Panc1 (cell line): ENCODE measurements around the gene MED13L. TPM values are rescaled to one million over a fixed set of nuclear protein-coding genes. Genes with fewer than 3 reads are reported as not detected.

ENCODE experiments used
- ATAC-seq: fragments of 200-7000 bp; cut with Tn5 transposase; 2 replicates; pipeline ENCODE4 v1.9.1; 2020; ENCODE audit warnings: mild to moderate bottlenecking, moderate library complexity
- BruUV-seq: library from RNA; stranded (reverse); fragments of 400-500 nt; replicated peaks from 2 replicates; lab custom pipeline; 2021; lab: Mats Ljungman, UMichigan
- CTCF ChIA-PET: fragments of 300-600 bp; sonication (Branson Sonifier 250); formaldehyde crosslinking; loops from one replicate; lab custom pipeline; 2022; ENCODE audit warnings: antibody characterized with exemption; lab: Charles Lee
- POLR2A ChIA-PET: fragments of 300-600 bp; sonication (Branson Sonifier 250); formaldehyde crosslinking; loops from one replicate; lab custom pipeline; 2022; ENCODE audit warnings: antibody characterized with exemption; lab: Charles Lee
- DNase-seq: peaks from one replicate; pipeline ENCODE4 v3.0.0-alpha.2; 2010; ENCODE audit warnings: low read depth, low spot score
- H3K27ac ChIP-seq: 2 replicates; pipeline ENCODE4 v1.5.1; 2011; ENCODE audit warnings: mild to moderate bottlenecking, low read length, inconsistent platforms
- H3K27me3 ChIP-seq: fragments of 200-500 bp; sonication (Bioruptor generic); 2 replicates; pipeline ENCODE4 v1.6.0; 2014; ENCODE audit warnings: low read length, inconsistent platforms; ENCODE audit not compliant: control insufficient read depth, insufficient read depth
- H3K36me3 ChIP-seq: fragments of 200-500 bp; sonication (Bioruptor generic); 2 replicates; pipeline ENCODE4 v1.5.1; 2014; ENCODE audit warnings: inconsistent platforms, mild to moderate bottlenecking, low read length, moderate library complexity; ENCODE audit not compliant: control insufficient read depth, insufficient read depth
- H3K4me1 ChIP-seq: 2 replicates; pipeline ENCODE4 v1.5.1; 2011; ENCODE audit warnings: inconsistent platforms, mild to moderate bottlenecking, low read length, moderate library complexity; ENCODE audit not compliant: control insufficient read depth, insufficient read depth
- H3K4me3 ChIP-seq, 2 experiments: 2 replicates each; pipeline ENCODE4 v1.5.1; 2011 to 2012; ENCODE audit warnings: low read depth in 2 of 2, low read length in 2 of 2, mild to moderate bottlenecking in 2 of 2, inconsistent platforms in 1 of 2, moderate library complexity in 1 of 2
- H3K9me3 ChIP-seq: fragments of 200-500 bp; sonication (Bioruptor generic); 2 replicates; pipeline ENCODE4 v1.5.1; 2014; ENCODE audit warnings: low read depth, mild to moderate bottlenecking, inconsistent platforms, low read length, moderate library complexity; ENCODE audit not compliant: control insufficient read depth, insufficient read depth
- POLR2AphosphoS5 ChIP-seq: IDR thresholded peaks from 2 replicates; pipeline ENCODE4 v1.6.1; 2012; ENCODE audit warnings: mild to moderate bottlenecking, low read depth, low read length, moderate library complexity
- SIN3A ChIP-seq: IDR thresholded peaks from 2 replicates; pipeline ENCODE4 v1.6.1; 2012; ENCODE audit warnings: low read depth, mild to moderate bottlenecking, low read length, moderate library complexity, borderline replicate concordance; ENCODE audit not compliant: insufficient read depth
- TCF7L2 ChIP-seq: IDR thresholded peaks from 2 replicates; pipeline ENCODE4 v1.6.1; 2011; ENCODE audit warnings: mild to moderate bottlenecking, low read depth, low read length, inconsistent platforms
- in situ Hi-C: cut with HindIII; loops from 2 replicates; pipeline ENCODE4 v1.10.0; 2016; ENCODE audit warnings: low sequenced_read_pairs, low pct_unique_long_range_greater_than_20kb
- intact Hi-C: fragments of 100-400 bp; cut with micrococcal nuclease; formaldehyde crosslinking; loops from one replicate; pipeline ENCODE4 v1.10.0; 2022; ENCODE audit not compliant: unreplicated experiment
- total RNA-seq: library from RNA; stranded (reverse); gene quantifications from one replicate; pipeline ENCODE4 v1.2.1, GENCODE V29; 2021; ENCODE audit not compliant: unreplicated experiment
- TF ChIP-seq, protein P1 (sequence below), 2 experiments: IDR thresholded peaks; 2 replicates each; pipeline ENCODE4 v1.6.1; 2011 to 2012; ENCODE audit warnings: low read depth in 2 of 2, control low read depth in 1 of 2, low read length in 1 of 2, mild to moderate bottlenecking in 1 of 2, moderate library complexity in 1 of 2; ENCODE audit not compliant: insufficient read depth in 1 of 2
- TF ChIP-seq, protein P2 (sequence below): fragments of 450-650 bp; IDR thresholded peaks from 2 replicates; pipeline ENCODE4 v1.5.1; 2017; ENCODE audit warnings: mild to moderate bottlenecking

MED13L gene
- total RNA-seq, 1 experiment from 2014 or later: 170 TPM

DNA sequence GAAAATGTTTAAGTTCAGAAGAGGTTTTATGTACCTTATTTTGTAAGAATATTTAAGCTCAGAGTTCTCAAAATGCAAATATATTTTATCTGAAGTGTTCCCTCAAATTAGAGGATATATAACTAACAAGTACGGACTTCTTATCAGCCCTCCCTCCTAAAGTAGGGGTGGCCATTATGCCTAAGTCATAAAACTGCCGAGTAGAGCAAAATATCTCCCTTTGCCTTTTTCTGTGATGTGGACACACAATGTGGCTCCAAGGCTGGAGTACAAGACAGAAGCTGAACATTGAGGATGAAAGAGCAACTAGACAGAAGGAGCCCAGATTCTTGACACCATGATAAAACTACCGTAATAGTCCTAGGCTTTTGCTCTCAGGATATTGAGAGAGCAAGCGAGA lies 120.9 kb downstream of the MED13L start:
- no peak overlapping the region for H3K4me3 ChIP-seq
- peaks cover 71% of the 10 kb centered on the region for H3K4me1 ChIP-seq
- H3K36me3 ChIP-seq: no peaks in the 10 kb centered on the region
- ChIA-PET CTCF (no interaction called here), POLR2A (no interaction called here)
- H3K9me3 ChIP-seq: no peaks in the 10 kb centered on the region
- no peak overlapping the region for H3K27ac ChIP-seq
- ATAC-seq (no peak), DNase-seq (no peak)
- in situ Hi-C loops: no loop called here
- no TSS peak for BruUV-seq
- TF ChIP-seq, protein P1, sequence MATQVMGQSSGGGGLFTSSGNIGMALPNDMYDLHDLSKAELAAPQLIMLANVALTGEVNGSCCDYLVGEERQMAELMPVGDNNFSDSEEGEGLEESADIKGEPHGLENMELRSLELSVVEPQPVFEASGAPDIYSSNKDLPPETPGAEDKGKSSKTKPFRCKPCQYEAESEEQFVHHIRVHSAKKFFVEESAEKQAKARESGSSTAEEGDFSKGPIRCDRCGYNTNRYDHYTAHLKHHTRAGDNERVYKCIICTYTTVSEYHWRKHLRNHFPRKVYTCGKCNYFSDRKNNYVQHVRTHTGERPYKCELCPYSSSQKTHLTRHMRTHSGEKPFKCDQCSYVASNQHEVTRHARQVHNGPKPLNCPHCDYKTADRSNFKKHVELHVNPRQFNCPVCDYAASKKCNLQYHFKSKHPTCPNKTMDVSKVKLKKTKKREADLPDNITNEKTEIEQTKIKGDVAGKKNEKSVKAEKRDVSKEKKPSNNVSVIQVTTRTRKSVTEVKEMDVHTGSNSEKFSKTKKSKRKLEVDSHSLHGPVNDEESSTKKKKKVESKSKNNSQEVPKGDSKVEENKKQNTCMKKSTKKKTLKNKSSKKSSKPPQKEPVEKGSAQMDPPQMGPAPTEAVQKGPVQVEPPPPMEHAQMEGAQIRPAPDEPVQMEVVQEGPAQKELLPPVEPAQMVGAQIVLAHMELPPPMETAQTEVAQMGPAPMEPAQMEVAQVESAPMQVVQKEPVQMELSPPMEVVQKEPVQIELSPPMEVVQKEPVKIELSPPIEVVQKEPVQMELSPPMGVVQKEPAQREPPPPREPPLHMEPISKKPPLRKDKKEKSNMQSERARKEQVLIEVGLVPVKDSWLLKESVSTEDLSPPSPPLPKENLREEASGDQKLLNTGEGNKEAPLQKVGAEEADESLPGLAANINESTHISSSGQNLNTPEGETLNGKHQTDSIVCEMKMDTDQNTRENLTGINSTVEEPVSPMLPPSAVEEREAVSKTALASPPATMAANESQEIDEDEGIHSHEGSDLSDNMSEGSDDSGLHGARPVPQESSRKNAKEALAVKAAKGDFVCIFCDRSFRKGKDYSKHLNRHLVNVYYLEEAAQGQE (IDR thresholded peaks at IDR 0.05; ENCODE audit: insufficient read depth in 1 of 2, low read depth in 2 of 2, low read length in 1 of 2): no peak
- no peak for TF ChIP-seq POLR2AphosphoS5
- TF ChIP-seq, protein P2, sequence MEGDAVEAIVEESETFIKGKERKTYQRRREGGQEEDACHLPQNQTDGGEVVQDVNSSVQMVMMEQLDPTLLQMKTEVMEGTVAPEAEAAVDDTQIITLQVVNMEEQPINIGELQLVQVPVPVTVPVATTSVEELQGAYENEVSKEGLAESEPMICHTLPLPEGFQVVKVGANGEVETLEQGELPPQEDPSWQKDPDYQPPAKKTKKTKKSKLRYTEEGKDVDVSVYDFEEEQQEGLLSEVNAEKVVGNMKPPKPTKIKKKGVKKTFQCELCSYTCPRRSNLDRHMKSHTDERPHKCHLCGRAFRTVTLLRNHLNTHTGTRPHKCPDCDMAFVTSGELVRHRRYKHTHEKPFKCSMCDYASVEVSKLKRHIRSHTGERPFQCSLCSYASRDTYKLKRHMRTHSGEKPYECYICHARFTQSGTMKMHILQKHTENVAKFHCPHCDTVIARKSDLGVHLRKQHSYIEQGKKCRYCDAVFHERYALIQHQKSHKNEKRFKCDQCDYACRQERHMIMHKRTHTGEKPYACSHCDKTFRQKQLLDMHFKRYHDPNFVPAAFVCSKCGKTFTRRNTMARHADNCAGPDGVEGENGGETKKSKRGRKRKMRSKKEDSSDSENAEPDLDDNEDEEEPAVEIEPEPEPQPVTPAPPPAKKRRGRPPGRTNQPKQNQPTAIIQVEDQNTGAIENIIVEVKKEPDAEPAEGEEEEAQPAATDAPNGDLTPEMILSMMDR: no peak
- TF ChIP-seq SIN3A: no peak
- intact Hi-C loops: no loop called here
- H3K27me3 ChIP-seq: no peaks in the 10 kb centered on the region

GRCh38 chr12:116155383-116155782 lies 122.1 kb downstream of the MED13L start:
- Histone ChIP-seq H3K9me3 (no peaks in the 10 kb centered on the region), H3K36me3 (no peaks in the 10 kb centered on the region), H3K4me3 (no peak overlapping the region), H3K4me1 (peaks cover 67% of the 10 kb centered on the region), H3K27ac (no peak overlapping the region), H3K27me3 (no peaks in the 10 kb centered on the region)
- POLR2A ChIA-PET: no interaction called here
- DNase-seq (no peak), ATAC-seq (no peak)
- CTCF ChIA-PET: no interaction called here
- intact Hi-C loops: no loop called here
- in situ Hi-C loops: no loop called here
- TF ChIP-seq, protein P2: no peak
- TF ChIP-seq TCF7L2 (no peak), SIN3A (no peak), POLR2AphosphoS5 (no peak)
- TF ChIP-seq, protein P1 (IDR thresholded peaks at IDR 0.05; ENCODE audit: insufficient read depth in 1 of 2, low read depth in 2 of 2, low read length in 1 of 2): no peak
- BruUV-seq: no TSS peak
